HCT116 (cell line): Measurements from ENCODE around the gene HEMK1. TPM values are rescaled to one million over a fixed set of nuclear protein-coding genes. Genes with fewer than 3 reads are reported as not detected.

Source experiments
- ATAC-seq: fragments of 200-7000 bp; cut with Tn5 transposase; 2 replicates; pipeline ENCODE4 v1.9.1; 2020; ENCODE audit warnings: mild to moderate bottlenecking, moderate library complexity
- BruUV-seq: library from RNA; stranded (reverse); fragments of 400-500 nt; replicated peaks from 2 replicates; lab custom pipeline; 2021; lab: Mats Ljungman, UMichigan
- CTCF ChIA-PET: fragments of 300-600 bp; sonication (Branson Sonifier 250); formaldehyde crosslinking; loops from one replicate; lab custom pipeline; 2021; ENCODE audit warnings: antibody characterized with exemption; lab: Charles Lee
- POLR2A ChIA-PET: fragments of 300-600, 350-600 bp; sonication (Branson Sonifier 250); formaldehyde crosslinking; loops from one replicate; lab custom pipeline; 2021; ENCODE audit warnings: antibody characterized with exemption; lab: Charles Lee
- RAD21 ChIA-PET, 2 experiments: fragments of 300-600 bp; sonication (Branson Sonifier 250); formaldehyde crosslinking; loops; one replicate each; lab custom pipeline; 2023; ENCODE audit warnings: low total read pairs in 2 of 2; ENCODE audit not compliant: uncharacterized antibody in 2 of 2, unreplicated experiment in 2 of 2, low non-redundant PET in 1 of 2; lab: Charles Lee
- DNase-seq: peaks from one replicate; pipeline ENCODE4 v3.0.0-alpha.2; 2010; ENCODE audit warnings: low read depth, low spot score
- H2AFZ ChIP-seq: fragments of 200-600 bp; shearing (Covaris generic), sonication (generic); 2 replicates; pipeline ENCODE4 v1.6.1; 2017; ENCODE audit warnings: low read depth, mixed run types, mixed read lengths, antibody characterized with exemption, low read length; ENCODE audit not compliant: poor library complexity, severe bottlenecking
- H3K27ac ChIP-seq: 2 replicates; pipeline ENCODE4 v1.5.1; 2012; ENCODE audit warnings: low read depth, low read length
- H3K27me3 ChIP-seq: fragments of 200-600 bp; sonication (generic); 2 replicates; pipeline ENCODE4 v1.6.1; 2016; ENCODE audit warnings: mixed run types, low read length, mixed read lengths; ENCODE audit not compliant: insufficient read depth
- H3K36me3 ChIP-seq, 2 experiments: fragments of 200-500 bp in 1 of 2; fragments of 200-600 bp in 1 of 2; sonication (Bioruptor generic) in 1 of 2; sonication (generic) in 1 of 2; 2 replicates each; pipeline versions ENCODE4 v1.5.1 to v1.6.1; 2014 to 2016; ENCODE audit warnings: low read length in 2 of 2, inconsistent platforms in 1 of 2, mixed read lengths in 1 of 2, mixed run types in 1 of 2; ENCODE audit not compliant: insufficient read depth in 2 of 2, control insufficient read depth in 1 of 2
- H3K4me1 ChIP-seq, 2 experiments: fragments of 200-600 bp in 1 of 2; sonication (generic) in 1 of 2; 2 replicates each; pipeline versions ENCODE4 v1.5.1 to v1.6.1; 2012 to 2017; ENCODE audit warnings: low read length in 2 of 2, inconsistent platforms in 1 of 2, mild to moderate bottlenecking in 1 of 2, mixed read lengths in 1 of 2, mixed run types in 1 of 2, moderate library complexity in 1 of 2; ENCODE audit not compliant: insufficient read depth in 2 of 2, control insufficient read depth in 1 of 2
- H3K4me2 ChIP-seq: fragments of 200-600 bp; sonication (generic); 2 replicates; pipeline ENCODE4 v1.6.1; 2017; ENCODE audit warnings: mixed run types, low read length, mixed read lengths
- H3K4me3 ChIP-seq, 2 experiments: fragments of 200-600 bp in 1 of 2; sonication (generic) in 1 of 2; replicated peaks in 1 of 2; 2 replicates each; pipeline ENCODE4 v1.5.1; 2011 to 2016; ENCODE audit warnings: low read length in 2 of 2, control low read depth in 1 of 2, low read depth in 1 of 2, mild to moderate bottlenecking in 1 of 2, mixed read lengths in 1 of 2, mixed run types in 1 of 2
- H3K79me2 ChIP-seq: fragments of 200-600 bp; sonication (generic); 2 replicates; pipeline ENCODE4 v1.6.1; 2017; ENCODE audit warnings: mild to moderate bottlenecking, mixed run types, low read length, moderate library complexity, mixed read lengths; ENCODE audit not compliant: insufficient read depth
- H3K9ac ChIP-seq: fragments of 200-600 bp; sonication (generic); 2 replicates; pipeline ENCODE4 v1.6.1; 2016; ENCODE audit warnings: low read length, mixed read lengths
- H3K9me2 ChIP-seq: fragments of 200-600 bp; sonication (generic), shearing (Covaris generic); 2 replicates; pipeline ENCODE4 v1.6.1; 2017; ENCODE audit warnings: mixed run types, mild to moderate bottlenecking, moderate library complexity; ENCODE audit not compliant: insufficient read depth
- H3K9me3 ChIP-seq, 2 experiments: fragments of 200-500 bp in 1 of 2; fragments of 200-600 bp in 1 of 2; sonication (Bioruptor generic) in 1 of 2; sonication (generic) in 1 of 2; 2 replicates each; pipeline ENCODE4 v1.6.1; 2014 to 2017; ENCODE audit warnings: low read length in 2 of 2, mixed read lengths in 2 of 2, inconsistent platforms in 1 of 2, low read depth in 1 of 2, mild to moderate bottlenecking in 1 of 2, mixed run types in 1 of 2, moderate library complexity in 1 of 2; ENCODE audit not compliant: control insufficient read depth in 1 of 2, insufficient read depth in 1 of 2
- H4K20me1 ChIP-seq: fragments of 200-600 bp; sonication (generic), shearing (Covaris generic); 2 replicates; pipeline ENCODE4 v1.6.1; 2017; ENCODE audit warnings: mixed run types, mild to moderate bottlenecking, moderate library complexity; ENCODE audit not compliant: insufficient read depth
- ATF3 ChIP-seq: IDR thresholded peaks from 2 replicates; pipeline ENCODE4 v1.6.1; 2012
- CBX3 ChIP-seq: IDR thresholded peaks from 2 replicates; pipeline ENCODE4 v1.6.1; 2012; ENCODE audit warnings: low read depth
- ELF1 ChIP-seq: IDR thresholded peaks from 2 replicates; pipeline ENCODE4 v1.6.1; 2012; ENCODE audit warnings: low read depth, borderline replicate concordance
- JUND ChIP-seq: IDR thresholded peaks from 2 replicates; pipeline ENCODE4 v1.6.1; 2012
- MAX ChIP-seq: IDR thresholded peaks from 2 replicates; pipeline ENCODE4 v1.6.1; 2012
- POLR2A ChIP-seq: IDR thresholded peaks from 2 replicates; pipeline ENCODE4 v1.7.0; 2011; ENCODE audit warnings: borderline replicate concordance; ENCODE audit not compliant: insufficient read depth, insufficient read length; ENCODE audit errors: extremely low read depth
- POLR2AphosphoS5 ChIP-seq: IDR thresholded peaks from 2 replicates; pipeline ENCODE4 v1.6.1; 2011; ENCODE audit warnings: mild to moderate bottlenecking, low read depth, low read length, moderate library complexity
- TCF7L2 ChIP-seq: IDR thresholded peaks from 2 replicates; pipeline ENCODE4 v1.7.0; 2011; ENCODE audit warnings: borderline replicate concordance, inconsistent platforms; ENCODE audit not compliant: insufficient read depth, insufficient read length; ENCODE audit errors: extremely low read depth
- ZBTB33 ChIP-seq: IDR thresholded peaks from 2 replicates; pipeline ENCODE4 v1.6.1; 2011; ENCODE audit warnings: mild to moderate bottlenecking, low read length, moderate library complexity; ENCODE audit not compliant: insufficient replicate concordance; ENCODE audit errors: extremely low read depth
- ZFX ChIP-seq: fragments of 450-650 bp; IDR thresholded peaks from 2 replicates; pipeline ENCODE4 v1.6.1; 2017
- intact Hi-C: fragments of 100-400 bp; cut with micrococcal nuclease; formaldehyde crosslinking; loops from 2 replicates; pipeline ENCODE4 v1.10.0; 2022
- total RNA-seq: library from RNA; stranded (reverse); gene quantifications from one replicate; pipeline ENCODE4 v1.2.1, GENCODE V29; 2021; ENCODE audit not compliant: unreplicated experiment

The HEMK1 gene
- total RNA-seq, 1 experiment from 2014 or later, result 20.5 TPM

GRCh38 chr3:50588759-50589433 lies 19.6 kb downstream of the HEMK1 start:
- POLR2A ChIA-PET, result interaction anchor here (0.9 kb wide), 1 partner anchor 12 kb away, joined by 3 read pairs; no protein-coding TSS in a partner anchor

More at GRCh38 chr3:50588759-50589433, 19.6 kb downstream of the HEMK1 start:
- Histone ChIP-seq H3K79me2 (no peaks in the 10 kb centered on the region), H3K4me1 (peaks cover 7 to 22% of the 10 kb centered on the region in 2 experiments; a peak in 3 of 4 replicates), H3K9me3 (no peaks in the 10 kb centered on the region), H3K4me2 (no peak overlapping the region)
- no TSS peak for BruUV-seq
- TF ChIP-seq JUND (no peak), ELF1 (no peak), TCF7L2 (no peak), CBX3 (no peak), POLR2AphosphoS5 (no peak), ZFX (no peak), MAX (no peak), POLR2A (no peak), ATF3 (no peak), ZBTB33 (no peak)
- TF ChIP-seq, all 23 proteins: peak for 0
- Histone ChIP-seq H2AFZ (no peak overlapping the region), H3K9me2 (no peaks in the 10 kb centered on the region), H3K27ac (no peak overlapping the region), H4K20me1 (no peaks in the 10 kb centered on the region), H3K9ac (no peak overlapping the region), H3K36me3 (no peaks in the 10 kb centered on the region), H3K4me3 (no peak overlapping the region), H3K27me3 (no peaks in the 10 kb centered on the region)
- ChIA-PET CTCF (interaction anchor here (1.2 kb wide), 1 partner anchor 12 kb away, joined by 3 read pairs; no protein-coding TSS in a partner anchor), RAD21 (interaction anchor here in 1 of 2 experiments (1.5 kb wide), 1 partner anchor 13 kb away, joined by 3 read pairs; no protein-coding TSS in a partner anchor)
- no peak for ATAC-seq
- no peak for DNase-seq
- intact Hi-C loops, result no loop called here
